ENCODE data around the gene RHEX.

The RHEX gene

GRCh38 chr1:206030714-206031113, 22.3 kb upstream of the RHEX start:
- no peak for TF ChIP-seq TAF1 (IDR thresholded peaks at IDR 0.05; ENCODE audit: borderline replicate concordance, insufficient read depth, low read length)
- TF ChIP-seq REST (IDR thresholded peaks at IDR 0.05; ENCODE audit: insufficient read depth in 1 of 2, low read depth in 2 of 2, low read length in 2 of 2) = no peak
- TF ChIP-seq POLR2AphosphoS5 (IDR thresholded peaks at IDR 0.05; ENCODE audit: low read depth, low read length) = no peak
- TF ChIP-seq SIN3A (IDR thresholded peaks at IDR 0.05; ENCODE audit: borderline replicate concordance, insufficient read depth, low read length) = no peak
- no peak for TF ChIP-seq FOXP2 (optimal IDR thresholded peaks at IDR 0.05; ENCODE audit: borderline replicate concordance, extremely low read depth, extremely low read length, insufficient read depth)

GRCh38 chr1:206032380-206033140, 20.4 kb upstream of the RHEX start:
- TF ChIP-seq SIN3A (IDR thresholded peaks at IDR 0.05; ENCODE audit: borderline replicate concordance, insufficient read depth, low read length) (no peak), TAF1 (IDR thresholded peaks at IDR 0.05; ENCODE audit: borderline replicate concordance, insufficient read depth, low read length) (no peak), REST (IDR thresholded peaks at IDR 0.05; ENCODE audit: insufficient read depth in 1 of 2, low read depth in 2 of 2, low read length in 2 of 2) (no peak), POLR2AphosphoS5 (IDR thresholded peaks at IDR 0.05; ENCODE audit: low read depth, low read length) (no peak), FOXP2 (optimal IDR thresholded peaks at IDR 0.05; ENCODE audit: borderline replicate concordance, extremely low read depth, extremely low read length, insufficient read depth) (no peak)

- TF ChIP-seq SIN3A (IDR thresholded peaks at IDR 0.05; ENCODE audit: borderline replicate concordance, insufficient read depth, low read length) (no peak), POLR2AphosphoS5 (IDR thresholded peaks at IDR 0.05; ENCODE audit: low read depth, low read length) (no peak), TAF1 (IDR thresholded peaks at IDR 0.05; ENCODE audit: borderline replicate concordance, insufficient read depth, low read length) (no peak), FOXP2 (optimal IDR thresholded peaks at IDR 0.05; ENCODE audit: borderline replicate concordance, extremely low read depth, extremely low read length, insufficient read depth) (no peak), REST (IDR thresholded peaks at IDR 0.05; ENCODE audit: insufficient read depth in 1 of 2, low read depth in 2 of 2, low read length in 2 of 2) (no peak)
These were observed 17.9 kb upstream of the RHEX start for GRCh38 chr1:206035027-206035426.

GRCh38 chr1:206036663-206037455, 16.1 kb upstream of the RHEX start:
- TF ChIP-seq POLR2AphosphoS5 (IDR thresholded peaks at IDR 0.05; ENCODE audit: low read depth, low read length) = no peak
- no peak for TF ChIP-seq SIN3A (IDR thresholded peaks at IDR 0.05; ENCODE audit: borderline replicate concordance, insufficient read depth, low read length)
- TF ChIP-seq TAF1 (IDR thresholded peaks at IDR 0.05; ENCODE audit: borderline replicate concordance, insufficient read depth, low read length) = no peak
- TF ChIP-seq FOXP2 (optimal IDR thresholded peaks at IDR 0.05; ENCODE audit: borderline replicate concordance, extremely low read depth, extremely low read length, insufficient read depth) = no peak
- TF ChIP-seq REST (IDR thresholded peaks at IDR 0.05; ENCODE audit: insufficient read depth in 1 of 2, low read depth in 2 of 2, low read length in 2 of 2) = no peak
